Panc1 (cell line): ENCODE results near the gene ARHGEF40. TPM values are rescaled to one million over a fixed set of nuclear protein-coding genes. Genes with fewer than 3 reads are reported as not detected.

Experiments used
- ATAC-seq: fragments of 200-7000 bp; cut with Tn5 transposase; 2 replicates; pipeline ENCODE4 v1.9.1; 2020; ENCODE audit warnings: mild to moderate bottlenecking, moderate library complexity
- BruUV-seq: library from RNA; stranded (reverse); fragments of 400-500 nt; replicated peaks from 2 replicates; lab custom pipeline; 2021; lab: Mats Ljungman, UMichigan
- CTCF ChIA-PET: fragments of 300-600 bp; sonication (Branson Sonifier 250); formaldehyde crosslinking; loops from one replicate; lab custom pipeline; 2022; ENCODE audit warnings: antibody characterized with exemption; lab: Charles Lee
- POLR2A ChIA-PET: fragments of 300-600 bp; sonication (Branson Sonifier 250); formaldehyde crosslinking; loops from one replicate; lab custom pipeline; 2022; ENCODE audit warnings: antibody characterized with exemption; lab: Charles Lee
- DNase-seq: peaks from one replicate; pipeline ENCODE4 v3.0.0-alpha.2; 2010; ENCODE audit warnings: low read depth, low spot score
- H3K27ac ChIP-seq: 2 replicates; pipeline ENCODE4 v1.5.1; 2011; ENCODE audit warnings: mild to moderate bottlenecking, low read length, inconsistent platforms
- H3K27me3 ChIP-seq: fragments of 200-500 bp; sonication (Bioruptor generic); 2 replicates; pipeline ENCODE4 v1.6.0; 2014; ENCODE audit warnings: low read length, inconsistent platforms; ENCODE audit not compliant: control insufficient read depth, insufficient read depth
- H3K36me3 ChIP-seq: fragments of 200-500 bp; sonication (Bioruptor generic); 2 replicates; pipeline ENCODE4 v1.5.1; 2014; ENCODE audit warnings: inconsistent platforms, mild to moderate bottlenecking, low read length, moderate library complexity; ENCODE audit not compliant: control insufficient read depth, insufficient read depth
- H3K4me1 ChIP-seq: 2 replicates; pipeline ENCODE4 v1.5.1; 2011; ENCODE audit warnings: inconsistent platforms, mild to moderate bottlenecking, low read length, moderate library complexity; ENCODE audit not compliant: control insufficient read depth, insufficient read depth
- H3K4me3 ChIP-seq, 2 experiments: 2 replicates each; pipeline ENCODE4 v1.5.1; 2011 to 2012; ENCODE audit warnings: low read depth in 2 of 2, low read length in 2 of 2, mild to moderate bottlenecking in 2 of 2, inconsistent platforms in 1 of 2, moderate library complexity in 1 of 2
- H3K9me3 ChIP-seq: fragments of 200-500 bp; sonication (Bioruptor generic); 2 replicates; pipeline ENCODE4 v1.5.1; 2014; ENCODE audit warnings: low read depth, mild to moderate bottlenecking, inconsistent platforms, low read length, moderate library complexity; ENCODE audit not compliant: control insufficient read depth, insufficient read depth
- POLR2AphosphoS5 ChIP-seq: IDR thresholded peaks from 2 replicates; pipeline ENCODE4 v1.6.1; 2012; ENCODE audit warnings: mild to moderate bottlenecking, low read depth, low read length, moderate library complexity
- SIN3A ChIP-seq: IDR thresholded peaks from 2 replicates; pipeline ENCODE4 v1.6.1; 2012; ENCODE audit warnings: low read depth, mild to moderate bottlenecking, low read length, moderate library complexity, borderline replicate concordance; ENCODE audit not compliant: insufficient read depth
- TCF7L2 ChIP-seq: IDR thresholded peaks from 2 replicates; pipeline ENCODE4 v1.6.1; 2011; ENCODE audit warnings: mild to moderate bottlenecking, low read depth, low read length, inconsistent platforms
- in situ Hi-C: cut with HindIII; loops from 2 replicates; pipeline ENCODE4 v1.10.0; 2016; ENCODE audit warnings: low sequenced_read_pairs, low pct_unique_long_range_greater_than_20kb
- intact Hi-C: fragments of 100-400 bp; cut with micrococcal nuclease; formaldehyde crosslinking; loops from one replicate; pipeline ENCODE4 v1.10.0; 2022; ENCODE audit not compliant: unreplicated experiment
- total RNA-seq: library from RNA; stranded (reverse); gene quantifications from one replicate; pipeline ENCODE4 v1.2.1, GENCODE V29; 2021; ENCODE audit not compliant: unreplicated experiment
- TF ChIP-seq, protein P1 (sequence below): fragments of 450-650 bp; IDR thresholded peaks from 2 replicates; pipeline ENCODE4 v1.5.1; 2017; ENCODE audit warnings: mild to moderate bottlenecking
- TF ChIP-seq, protein P2 (sequence below), 2 experiments: IDR thresholded peaks; 2 replicates each; pipeline ENCODE4 v1.6.1; 2011 to 2012; ENCODE audit warnings: low read depth in 2 of 2, control low read depth in 1 of 2, low read length in 1 of 2, mild to moderate bottlenecking in 1 of 2, moderate library complexity in 1 of 2; ENCODE audit not compliant: insufficient read depth in 1 of 2

The ARHGEF40 gene
- total RNA-seq, 1 experiment from 2014 or later: 11.1 TPM

GRCh38 chr14:21055432-21056117 is 14.5 kb upstream of the ARHGEF40 start:
- Histone ChIP-seq H3K4me1 (no peaks in the 10 kb centered on the region), H3K36me3 (no peaks in the 10 kb centered on the region), H3K27me3 (no peaks in the 10 kb centered on the region), H3K4me3 (no peak overlapping the region), H3K27ac (no peak overlapping the region), H3K9me3 (no peaks in the 10 kb centered on the region)
- DNase-seq: no peak
- BruUV-seq: no TSS peak
- intact Hi-C loops (no loop called here), in situ Hi-C loops (no loop called here)
- ATAC-seq: no peak
- CTCF ChIA-PET: no interaction called here
- TF ChIP-seq, protein P1, sequence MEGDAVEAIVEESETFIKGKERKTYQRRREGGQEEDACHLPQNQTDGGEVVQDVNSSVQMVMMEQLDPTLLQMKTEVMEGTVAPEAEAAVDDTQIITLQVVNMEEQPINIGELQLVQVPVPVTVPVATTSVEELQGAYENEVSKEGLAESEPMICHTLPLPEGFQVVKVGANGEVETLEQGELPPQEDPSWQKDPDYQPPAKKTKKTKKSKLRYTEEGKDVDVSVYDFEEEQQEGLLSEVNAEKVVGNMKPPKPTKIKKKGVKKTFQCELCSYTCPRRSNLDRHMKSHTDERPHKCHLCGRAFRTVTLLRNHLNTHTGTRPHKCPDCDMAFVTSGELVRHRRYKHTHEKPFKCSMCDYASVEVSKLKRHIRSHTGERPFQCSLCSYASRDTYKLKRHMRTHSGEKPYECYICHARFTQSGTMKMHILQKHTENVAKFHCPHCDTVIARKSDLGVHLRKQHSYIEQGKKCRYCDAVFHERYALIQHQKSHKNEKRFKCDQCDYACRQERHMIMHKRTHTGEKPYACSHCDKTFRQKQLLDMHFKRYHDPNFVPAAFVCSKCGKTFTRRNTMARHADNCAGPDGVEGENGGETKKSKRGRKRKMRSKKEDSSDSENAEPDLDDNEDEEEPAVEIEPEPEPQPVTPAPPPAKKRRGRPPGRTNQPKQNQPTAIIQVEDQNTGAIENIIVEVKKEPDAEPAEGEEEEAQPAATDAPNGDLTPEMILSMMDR: no peak
- TF ChIP-seq POLR2AphosphoS5 (no peak), TCF7L2 (no peak), SIN3A (no peak)
- TF ChIP-seq, protein P2, sequence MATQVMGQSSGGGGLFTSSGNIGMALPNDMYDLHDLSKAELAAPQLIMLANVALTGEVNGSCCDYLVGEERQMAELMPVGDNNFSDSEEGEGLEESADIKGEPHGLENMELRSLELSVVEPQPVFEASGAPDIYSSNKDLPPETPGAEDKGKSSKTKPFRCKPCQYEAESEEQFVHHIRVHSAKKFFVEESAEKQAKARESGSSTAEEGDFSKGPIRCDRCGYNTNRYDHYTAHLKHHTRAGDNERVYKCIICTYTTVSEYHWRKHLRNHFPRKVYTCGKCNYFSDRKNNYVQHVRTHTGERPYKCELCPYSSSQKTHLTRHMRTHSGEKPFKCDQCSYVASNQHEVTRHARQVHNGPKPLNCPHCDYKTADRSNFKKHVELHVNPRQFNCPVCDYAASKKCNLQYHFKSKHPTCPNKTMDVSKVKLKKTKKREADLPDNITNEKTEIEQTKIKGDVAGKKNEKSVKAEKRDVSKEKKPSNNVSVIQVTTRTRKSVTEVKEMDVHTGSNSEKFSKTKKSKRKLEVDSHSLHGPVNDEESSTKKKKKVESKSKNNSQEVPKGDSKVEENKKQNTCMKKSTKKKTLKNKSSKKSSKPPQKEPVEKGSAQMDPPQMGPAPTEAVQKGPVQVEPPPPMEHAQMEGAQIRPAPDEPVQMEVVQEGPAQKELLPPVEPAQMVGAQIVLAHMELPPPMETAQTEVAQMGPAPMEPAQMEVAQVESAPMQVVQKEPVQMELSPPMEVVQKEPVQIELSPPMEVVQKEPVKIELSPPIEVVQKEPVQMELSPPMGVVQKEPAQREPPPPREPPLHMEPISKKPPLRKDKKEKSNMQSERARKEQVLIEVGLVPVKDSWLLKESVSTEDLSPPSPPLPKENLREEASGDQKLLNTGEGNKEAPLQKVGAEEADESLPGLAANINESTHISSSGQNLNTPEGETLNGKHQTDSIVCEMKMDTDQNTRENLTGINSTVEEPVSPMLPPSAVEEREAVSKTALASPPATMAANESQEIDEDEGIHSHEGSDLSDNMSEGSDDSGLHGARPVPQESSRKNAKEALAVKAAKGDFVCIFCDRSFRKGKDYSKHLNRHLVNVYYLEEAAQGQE (IDR thresholded peaks at IDR 0.05; ENCODE audit: insufficient read depth in 1 of 2, low read depth in 2 of 2, low read length in 1 of 2): no peak
- POLR2A ChIA-PET: no interaction called here

DNA sequence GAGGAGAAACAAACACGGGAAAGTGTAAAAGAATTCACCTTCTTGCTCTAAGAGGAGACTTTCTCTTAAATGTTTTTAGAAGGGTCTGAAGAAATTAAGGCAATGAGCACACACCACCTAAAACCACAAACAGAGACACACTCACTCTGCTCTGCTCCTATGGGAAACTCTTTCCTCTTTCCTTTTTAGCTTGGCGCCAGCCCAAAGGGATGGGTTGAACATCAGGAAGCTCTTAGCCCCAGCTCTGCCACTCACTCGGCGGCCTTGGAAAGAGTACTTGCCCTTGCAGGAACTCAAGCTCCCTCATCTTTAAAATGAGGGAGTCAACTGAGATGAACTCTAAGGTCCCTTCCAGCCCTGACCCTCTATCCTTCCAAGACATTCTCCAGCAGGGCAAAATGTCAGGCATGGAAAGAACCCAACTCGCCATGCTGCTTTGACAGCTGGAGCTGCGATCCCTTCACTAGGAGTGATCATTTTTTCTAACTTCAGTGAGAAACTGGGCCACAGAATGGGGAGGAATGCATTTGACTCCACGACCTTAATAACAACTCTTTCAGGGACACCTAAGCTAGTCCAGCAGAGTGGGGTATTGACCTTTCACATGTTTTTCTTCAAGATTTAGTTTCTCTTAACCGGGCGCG is 13.5 kb upstream of the ARHGEF40 start:
- DNase-seq: no peak
- Histone ChIP-seq H3K4me1 (no peaks in the 10 kb centered on the region), H3K9me3 (no peaks in the 10 kb centered on the region), H3K27ac (no peak overlapping the region), H3K4me3 (no peak overlapping the region), H3K36me3 (no peaks in the 10 kb centered on the region), H3K27me3 (no peaks in the 10 kb centered on the region; the same call in 1 of the 2 replicates)
- no TSS peak for BruUV-seq
- intact Hi-C loops (no loop called here), in situ Hi-C loops (no loop called here)
- CTCF ChIA-PET: no interaction called here
- ATAC-seq: no peak
- TF ChIP-seq TCF7L2: no peak
- TF ChIP-seq, protein P2 (IDR thresholded peaks at IDR 0.05; ENCODE audit: insufficient read depth in 1 of 2, low read depth in 2 of 2, low read length in 1 of 2): no peak
- POLR2A ChIA-PET: no interaction called here
